HCT116 (cell line): Measurements from ENCODE around the gene ZBTB38. TPM values are rescaled to one million over a fixed set of nuclear protein-coding genes. Genes with fewer than 3 reads are reported as not detected.

Experiments
- ATAC-seq: fragments of 200-7000 bp; cut with Tn5 transposase; 2 replicates; pipeline ENCODE4 v1.9.1; 2020; ENCODE audit warnings: mild to moderate bottlenecking, moderate library complexity
- BruUV-seq: library from RNA; stranded (reverse); fragments of 400-500 nt; replicated peaks from 2 replicates; lab custom pipeline; 2021; lab: Mats Ljungman, UMichigan
- CTCF ChIA-PET: fragments of 300-600 bp; sonication (Branson Sonifier 250); formaldehyde crosslinking; loops from one replicate; lab custom pipeline; 2021; ENCODE audit warnings: antibody characterized with exemption; lab: Charles Lee
- POLR2A ChIA-PET: fragments of 300-600, 350-600 bp; sonication (Branson Sonifier 250); formaldehyde crosslinking; loops from one replicate; lab custom pipeline; 2021; ENCODE audit warnings: antibody characterized with exemption; lab: Charles Lee
- RAD21 ChIA-PET, 2 experiments: fragments of 300-600 bp; sonication (Branson Sonifier 250); formaldehyde crosslinking; loops; one replicate each; lab custom pipeline; 2023; ENCODE audit warnings: low total read pairs in 2 of 2; ENCODE audit not compliant: uncharacterized antibody in 2 of 2, unreplicated experiment in 2 of 2, low non-redundant PET in 1 of 2; lab: Charles Lee
- DNase-seq: peaks from one replicate; pipeline ENCODE4 v3.0.0-alpha.2; 2010; ENCODE audit warnings: low read depth, low spot score
- H2AFZ ChIP-seq: fragments of 200-600 bp; shearing (Covaris generic), sonication (generic); 2 replicates; pipeline ENCODE4 v1.6.1; 2017; ENCODE audit warnings: low read depth, mixed run types, mixed read lengths, antibody characterized with exemption, low read length; ENCODE audit not compliant: poor library complexity, severe bottlenecking
- H3K27ac ChIP-seq: 2 replicates; pipeline ENCODE4 v1.5.1; 2012; ENCODE audit warnings: low read depth, low read length
- H3K27me3 ChIP-seq: fragments of 200-600 bp; sonication (generic); 2 replicates; pipeline ENCODE4 v1.6.1; 2016; ENCODE audit warnings: mixed run types, low read length, mixed read lengths; ENCODE audit not compliant: insufficient read depth
- H3K36me3 ChIP-seq, 2 experiments: fragments of 200-500 bp in 1 of 2; fragments of 200-600 bp in 1 of 2; sonication (Bioruptor generic) in 1 of 2; sonication (generic) in 1 of 2; 2 replicates each; pipeline versions ENCODE4 v1.5.1 to v1.6.1; 2014 to 2016; ENCODE audit warnings: low read length in 2 of 2, inconsistent platforms in 1 of 2, mixed read lengths in 1 of 2, mixed run types in 1 of 2; ENCODE audit not compliant: insufficient read depth in 2 of 2, control insufficient read depth in 1 of 2
- H3K4me1 ChIP-seq, 2 experiments: fragments of 200-600 bp in 1 of 2; sonication (generic) in 1 of 2; 2 replicates each; pipeline versions ENCODE4 v1.5.1 to v1.6.1; 2012 to 2017; ENCODE audit warnings: low read length in 2 of 2, inconsistent platforms in 1 of 2, mild to moderate bottlenecking in 1 of 2, mixed read lengths in 1 of 2, mixed run types in 1 of 2, moderate library complexity in 1 of 2; ENCODE audit not compliant: insufficient read depth in 2 of 2, control insufficient read depth in 1 of 2
- H3K4me2 ChIP-seq: fragments of 200-600 bp; sonication (generic); 2 replicates; pipeline ENCODE4 v1.6.1; 2017; ENCODE audit warnings: mixed run types, low read length, mixed read lengths
- H3K4me3 ChIP-seq, 2 experiments: fragments of 200-600 bp in 1 of 2; sonication (generic) in 1 of 2; replicated peaks in 1 of 2; 2 replicates each; pipeline ENCODE4 v1.5.1; 2011 to 2016; ENCODE audit warnings: low read length in 2 of 2, control low read depth in 1 of 2, low read depth in 1 of 2, mild to moderate bottlenecking in 1 of 2, mixed read lengths in 1 of 2, mixed run types in 1 of 2
- H3K79me2 ChIP-seq: fragments of 200-600 bp; sonication (generic); 2 replicates; pipeline ENCODE4 v1.6.1; 2017; ENCODE audit warnings: mild to moderate bottlenecking, mixed run types, low read length, moderate library complexity, mixed read lengths; ENCODE audit not compliant: insufficient read depth
- H3K9ac ChIP-seq: fragments of 200-600 bp; sonication (generic); 2 replicates; pipeline ENCODE4 v1.6.1; 2016; ENCODE audit warnings: low read length, mixed read lengths
- H3K9me2 ChIP-seq: fragments of 200-600 bp; sonication (generic), shearing (Covaris generic); 2 replicates; pipeline ENCODE4 v1.6.1; 2017; ENCODE audit warnings: mixed run types, mild to moderate bottlenecking, moderate library complexity; ENCODE audit not compliant: insufficient read depth
- H3K9me3 ChIP-seq, 2 experiments: fragments of 200-500 bp in 1 of 2; fragments of 200-600 bp in 1 of 2; sonication (Bioruptor generic) in 1 of 2; sonication (generic) in 1 of 2; 2 replicates each; pipeline ENCODE4 v1.6.1; 2014 to 2017; ENCODE audit warnings: low read length in 2 of 2, mixed read lengths in 2 of 2, inconsistent platforms in 1 of 2, low read depth in 1 of 2, mild to moderate bottlenecking in 1 of 2, mixed run types in 1 of 2, moderate library complexity in 1 of 2; ENCODE audit not compliant: control insufficient read depth in 1 of 2, insufficient read depth in 1 of 2
- H4K20me1 ChIP-seq: fragments of 200-600 bp; sonication (generic), shearing (Covaris generic); 2 replicates; pipeline ENCODE4 v1.6.1; 2017; ENCODE audit warnings: mixed run types, mild to moderate bottlenecking, moderate library complexity; ENCODE audit not compliant: insufficient read depth
- CBX3 ChIP-seq: IDR thresholded peaks from 2 replicates; pipeline ENCODE4 v1.6.1; 2012; ENCODE audit warnings: low read depth
- CEBPB ChIP-seq: IDR thresholded peaks from 2 replicates; pipeline ENCODE4 v1.6.1; 2012; ENCODE audit warnings: low read depth
- EGR1 ChIP-seq: IDR thresholded peaks from 2 replicates; pipeline ENCODE4 v1.6.1; 2012; ENCODE audit warnings: low read depth
- ELF1 ChIP-seq: IDR thresholded peaks from 2 replicates; pipeline ENCODE4 v1.6.1; 2012; ENCODE audit warnings: low read depth, borderline replicate concordance
- EZH2phosphoT487 ChIP-seq: fragments of 200-600 bp; IDR thresholded peaks from 2 replicates; pipeline ENCODE4 v1.6.1; 2018; ENCODE audit warnings: antibody characterized with exemption, borderline replicate concordance
- RAD21 ChIP-seq: IDR thresholded peaks from 2 replicates; pipeline ENCODE4 v1.6.1; 2012; ENCODE audit warnings: low read depth, mild to moderate bottlenecking
- SRF ChIP-seq: IDR thresholded peaks from 2 replicates; pipeline ENCODE4 v1.6.1; 2012; ENCODE audit warnings: low read depth
- ZFX ChIP-seq: fragments of 450-650 bp; IDR thresholded peaks from 2 replicates; pipeline ENCODE4 v1.6.1; 2017
- ZNF274 ChIP-seq: fragments of 200-500 bp; sonication (Bioruptor generic); IDR thresholded peaks from 2 replicates; pipeline ENCODE4 v1.6.1; 2014; ENCODE audit warnings: mild to moderate bottlenecking, low read depth, low read length, inconsistent platforms
- intact Hi-C: fragments of 100-400 bp; cut with micrococcal nuclease; formaldehyde crosslinking; loops from 2 replicates; pipeline ENCODE4 v1.10.0; 2022
- total RNA-seq: library from RNA; stranded (reverse); gene quantifications from one replicate; pipeline ENCODE4 v1.2.1, GENCODE V29; 2021; ENCODE audit not compliant: unreplicated experiment
- TF ChIP-seq, protein P1 (sequence below), 3 experiments: fragments of 200-600 bp in 1 of 3; sonication (generic) in 1 of 3; IDR thresholded peaks in 2 of 3; conservative IDR thresholded peaks in 1 of 3; 2 replicates each; pipeline ENCODE4 v1.5.1; 2012 to 2017; ENCODE audit warnings: low read depth in 2 of 3, low read length in 2 of 3, antibody characterized with exemption in 1 of 3, borderline replicate concordance in 1 of 3, control low read depth in 1 of 3, mild to moderate bottlenecking in 1 of 3, mixed read lengths in 1 of 3, mixed run types in 1 of 3, moderate library complexity in 1 of 3; ENCODE audit not compliant: insufficient read depth in 1 of 3
- TF ChIP-seq, protein P2 (sequence below): IDR thresholded peaks from 2 replicates; pipeline ENCODE4 v1.6.1; 2012
- TF ChIP-seq, protein P3 (sequence below): IDR thresholded peaks from 2 replicates; pipeline ENCODE4 v1.6.1; 2012; ENCODE audit warnings: low read depth
- TF ChIP-seq, protein P4 (sequence below): IDR thresholded peaks from 2 replicates; pipeline ENCODE4 v1.6.1; 2012

Gene ZBTB38
- total RNA-seq, 1 experiment from 2014 or later, result 33.5 TPM

DNA sequence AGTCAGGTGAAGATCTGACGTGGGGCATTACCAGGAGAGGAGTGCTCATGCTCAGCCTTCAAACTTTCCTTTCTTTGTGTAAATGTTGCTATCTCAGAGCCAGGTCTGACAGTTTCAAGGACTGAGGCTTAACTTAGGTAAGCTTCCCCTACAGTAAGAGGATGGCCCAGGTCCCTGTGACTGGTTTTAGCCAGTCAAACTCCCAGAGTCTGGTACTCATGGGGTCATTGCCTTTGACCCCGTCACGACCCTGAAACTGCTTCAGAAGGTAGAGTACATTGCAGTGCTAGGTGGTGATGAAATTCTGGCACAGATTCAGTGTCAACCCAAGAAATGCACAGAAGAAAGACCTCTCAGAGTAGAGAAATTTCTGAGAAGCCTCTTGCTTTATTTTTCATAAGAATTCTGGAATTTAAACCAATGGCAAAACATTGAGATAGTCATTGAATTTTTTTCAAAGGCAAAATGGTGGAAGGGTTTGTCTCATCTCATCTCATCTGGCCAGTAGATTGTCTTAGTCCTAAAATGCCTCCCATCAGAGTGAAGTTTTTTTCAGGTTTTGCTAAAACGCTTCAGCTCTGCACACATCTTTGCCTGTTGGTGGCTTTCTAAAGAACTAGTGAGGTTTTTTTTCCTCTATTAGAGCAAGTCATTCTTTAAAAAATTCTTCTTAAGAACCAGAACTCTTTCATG lies 23.1 kb downstream of the ZBTB38 start:
- H3K27ac ChIP-seq, result no peak overlapping the region
- no peaks in the 10 kb centered on the region for H3K27me3 ChIP-seq
- no peaks in the 10 kb centered on the region for H3K79me2 ChIP-seq
- intact Hi-C loops, result no loop called here
- no TSS peak for BruUV-seq
- no peak overlapping the region for H3K9ac ChIP-seq
- no peak for TF ChIP-seq CEBPB
- TF ChIP-seq, protein P1, sequence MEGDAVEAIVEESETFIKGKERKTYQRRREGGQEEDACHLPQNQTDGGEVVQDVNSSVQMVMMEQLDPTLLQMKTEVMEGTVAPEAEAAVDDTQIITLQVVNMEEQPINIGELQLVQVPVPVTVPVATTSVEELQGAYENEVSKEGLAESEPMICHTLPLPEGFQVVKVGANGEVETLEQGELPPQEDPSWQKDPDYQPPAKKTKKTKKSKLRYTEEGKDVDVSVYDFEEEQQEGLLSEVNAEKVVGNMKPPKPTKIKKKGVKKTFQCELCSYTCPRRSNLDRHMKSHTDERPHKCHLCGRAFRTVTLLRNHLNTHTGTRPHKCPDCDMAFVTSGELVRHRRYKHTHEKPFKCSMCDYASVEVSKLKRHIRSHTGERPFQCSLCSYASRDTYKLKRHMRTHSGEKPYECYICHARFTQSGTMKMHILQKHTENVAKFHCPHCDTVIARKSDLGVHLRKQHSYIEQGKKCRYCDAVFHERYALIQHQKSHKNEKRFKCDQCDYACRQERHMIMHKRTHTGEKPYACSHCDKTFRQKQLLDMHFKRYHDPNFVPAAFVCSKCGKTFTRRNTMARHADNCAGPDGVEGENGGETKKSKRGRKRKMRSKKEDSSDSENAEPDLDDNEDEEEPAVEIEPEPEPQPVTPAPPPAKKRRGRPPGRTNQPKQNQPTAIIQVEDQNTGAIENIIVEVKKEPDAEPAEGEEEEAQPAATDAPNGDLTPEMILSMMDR (IDR thresholded peaks at IDR 0.05 in 2 of 3, conservative IDR thresholded peaks at IDR 0.05 in 1 of 3; ENCODE audit: borderline replicate concordance in 1 of 3, insufficient read depth in 1 of 3, low read depth in 2 of 3, low read length in 2 of 3), result no peak
- TF ChIP-seq SRF, result no peak
- no peak for TF ChIP-seq ZFX
- no peak for TF ChIP-seq ZNF274
- no peak for TF ChIP-seq RAD21
- TF ChIP-seq, protein P2, sequence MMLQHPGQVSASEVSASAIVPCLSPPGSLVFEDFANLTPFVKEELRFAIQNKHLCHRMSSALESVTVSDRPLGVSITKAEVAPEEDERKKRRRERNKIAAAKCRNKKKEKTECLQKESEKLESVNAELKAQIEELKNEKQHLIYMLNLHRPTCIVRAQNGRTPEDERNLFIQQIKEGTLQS, result no peak
- no peak for TF ChIP-seq EGR1
- TF ChIP-seq, protein P3, sequence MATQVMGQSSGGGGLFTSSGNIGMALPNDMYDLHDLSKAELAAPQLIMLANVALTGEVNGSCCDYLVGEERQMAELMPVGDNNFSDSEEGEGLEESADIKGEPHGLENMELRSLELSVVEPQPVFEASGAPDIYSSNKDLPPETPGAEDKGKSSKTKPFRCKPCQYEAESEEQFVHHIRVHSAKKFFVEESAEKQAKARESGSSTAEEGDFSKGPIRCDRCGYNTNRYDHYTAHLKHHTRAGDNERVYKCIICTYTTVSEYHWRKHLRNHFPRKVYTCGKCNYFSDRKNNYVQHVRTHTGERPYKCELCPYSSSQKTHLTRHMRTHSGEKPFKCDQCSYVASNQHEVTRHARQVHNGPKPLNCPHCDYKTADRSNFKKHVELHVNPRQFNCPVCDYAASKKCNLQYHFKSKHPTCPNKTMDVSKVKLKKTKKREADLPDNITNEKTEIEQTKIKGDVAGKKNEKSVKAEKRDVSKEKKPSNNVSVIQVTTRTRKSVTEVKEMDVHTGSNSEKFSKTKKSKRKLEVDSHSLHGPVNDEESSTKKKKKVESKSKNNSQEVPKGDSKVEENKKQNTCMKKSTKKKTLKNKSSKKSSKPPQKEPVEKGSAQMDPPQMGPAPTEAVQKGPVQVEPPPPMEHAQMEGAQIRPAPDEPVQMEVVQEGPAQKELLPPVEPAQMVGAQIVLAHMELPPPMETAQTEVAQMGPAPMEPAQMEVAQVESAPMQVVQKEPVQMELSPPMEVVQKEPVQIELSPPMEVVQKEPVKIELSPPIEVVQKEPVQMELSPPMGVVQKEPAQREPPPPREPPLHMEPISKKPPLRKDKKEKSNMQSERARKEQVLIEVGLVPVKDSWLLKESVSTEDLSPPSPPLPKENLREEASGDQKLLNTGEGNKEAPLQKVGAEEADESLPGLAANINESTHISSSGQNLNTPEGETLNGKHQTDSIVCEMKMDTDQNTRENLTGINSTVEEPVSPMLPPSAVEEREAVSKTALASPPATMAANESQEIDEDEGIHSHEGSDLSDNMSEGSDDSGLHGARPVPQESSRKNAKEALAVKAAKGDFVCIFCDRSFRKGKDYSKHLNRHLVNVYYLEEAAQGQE, result no peak
- TF ChIP-seq ELF1, result no peak
- TF ChIP-seq, protein P4, sequence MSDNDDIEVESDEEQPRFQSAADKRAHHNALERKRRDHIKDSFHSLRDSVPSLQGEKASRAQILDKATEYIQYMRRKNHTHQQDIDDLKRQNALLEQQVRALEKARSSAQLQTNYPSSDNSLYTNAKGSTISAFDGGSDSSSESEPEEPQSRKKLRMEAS, result no peak
- TF ChIP-seq CBX3, result no peak
- TF ChIP-seq EZH2phosphoT487, result no peak
- H3K9me2 ChIP-seq, result no peaks in the 10 kb centered on the region
- ChIA-PET CTCF (no interaction called here), POLR2A (no interaction called here), RAD21 (no interaction called here)
- no peak overlapping the region for H2AFZ ChIP-seq
- H3K4me3 ChIP-seq, result no peak overlapping the region
- H4K20me1 ChIP-seq, result no peaks in the 10 kb centered on the region
- no peak for DNase-seq
- no peaks in the 10 kb centered on the region for H3K4me1 ChIP-seq
- no peaks in the 10 kb centered on the region for H3K36me3 ChIP-seq
- H3K4me2 ChIP-seq, result no peak overlapping the region
- no peaks in the 10 kb centered on the region for H3K9me3 ChIP-seq
- ATAC-seq, result no peak
